Liver (tissue), 3 donors: Measurements from ENCODE around the gene FUNDC2.

Experiments
- GABPA ChIP-seq, 2 donors: IDR thresholded peaks in 1 of 2; conservative IDR thresholded peaks in 1 of 2; 2 replicates each; pipeline ENCODE4 v1.6.1; 2016; ENCODE audit warnings: antibody characterized with exemption in 2 of 2, mild to moderate bottlenecking in 1 of 2, moderate library complexity in 1 of 2
- TF ChIP-seq, protein P1 (sequence below): fragments of 150-350 bp; IDR thresholded peaks from 2 replicates; pipeline ENCODE4 v1.5.1; 2017; ENCODE audit warnings: improper control_type of control experiment, low read depth, low read length; ENCODE audit not compliant: missing input control
- donor health status: healthy.
- donor health status: healthy.

DNA sequence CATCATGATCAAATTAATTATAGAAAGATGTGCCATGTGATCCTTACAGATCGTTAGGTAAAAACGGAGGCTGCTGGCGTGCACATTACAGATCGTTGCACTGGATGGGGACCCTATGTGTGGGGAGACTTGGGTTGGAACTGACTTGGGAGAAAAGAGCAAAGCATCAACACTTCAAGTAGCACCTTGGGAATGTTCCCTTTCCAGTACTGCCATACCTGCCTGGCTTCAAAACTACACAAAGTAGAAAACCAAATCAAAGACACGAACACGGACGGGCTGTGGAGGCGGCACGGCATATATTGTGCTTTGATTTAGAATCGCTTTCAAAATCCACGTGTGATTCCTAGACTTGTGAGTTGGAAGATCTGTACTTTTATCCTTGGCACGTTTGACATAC is 43.4 kb downstream of the FUNDC2 start:
- TF ChIP-seq, protein P1, sequence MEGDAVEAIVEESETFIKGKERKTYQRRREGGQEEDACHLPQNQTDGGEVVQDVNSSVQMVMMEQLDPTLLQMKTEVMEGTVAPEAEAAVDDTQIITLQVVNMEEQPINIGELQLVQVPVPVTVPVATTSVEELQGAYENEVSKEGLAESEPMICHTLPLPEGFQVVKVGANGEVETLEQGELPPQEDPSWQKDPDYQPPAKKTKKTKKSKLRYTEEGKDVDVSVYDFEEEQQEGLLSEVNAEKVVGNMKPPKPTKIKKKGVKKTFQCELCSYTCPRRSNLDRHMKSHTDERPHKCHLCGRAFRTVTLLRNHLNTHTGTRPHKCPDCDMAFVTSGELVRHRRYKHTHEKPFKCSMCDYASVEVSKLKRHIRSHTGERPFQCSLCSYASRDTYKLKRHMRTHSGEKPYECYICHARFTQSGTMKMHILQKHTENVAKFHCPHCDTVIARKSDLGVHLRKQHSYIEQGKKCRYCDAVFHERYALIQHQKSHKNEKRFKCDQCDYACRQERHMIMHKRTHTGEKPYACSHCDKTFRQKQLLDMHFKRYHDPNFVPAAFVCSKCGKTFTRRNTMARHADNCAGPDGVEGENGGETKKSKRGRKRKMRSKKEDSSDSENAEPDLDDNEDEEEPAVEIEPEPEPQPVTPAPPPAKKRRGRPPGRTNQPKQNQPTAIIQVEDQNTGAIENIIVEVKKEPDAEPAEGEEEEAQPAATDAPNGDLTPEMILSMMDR, result no peak
- no peak for TF ChIP-seq GABPA (IDR thresholded peaks at IDR 0.05 in 1 of 2, conservative IDR thresholded peaks at IDR 0.05 in 1 of 2)
